ENCODE data around the gene RRP12. TPM values are rescaled to one million over a fixed set of nuclear protein-coding genes. Genes with fewer than 3 reads are reported as not detected.

RRP12 gene
- total and polyA plus RNA-seq, 9 of the 15 experiments (the other 6 are each of a cell fraction or from before 2014, with no cell fraction given), result 4.6 to 68.2 (median 21.8) TPM

DNA sequence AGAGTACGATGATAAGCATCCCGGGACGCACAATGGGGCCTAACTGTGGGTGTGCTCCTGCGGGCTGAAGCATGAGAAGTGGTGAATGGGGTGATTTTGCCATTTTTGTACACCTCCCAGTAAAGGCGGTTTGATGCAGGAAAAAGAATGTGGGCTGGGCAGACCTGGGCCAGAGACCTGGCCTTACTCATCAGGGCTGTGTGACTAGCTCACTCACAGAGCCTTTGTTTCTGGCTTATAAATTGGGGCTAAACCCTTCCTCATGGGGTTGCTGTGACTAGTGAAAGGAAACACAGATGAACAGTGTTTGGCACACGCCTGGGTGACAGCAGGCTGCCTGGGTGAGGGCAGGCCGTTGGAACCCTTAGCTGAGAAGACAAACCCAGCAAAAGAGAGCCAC, 18.0 kb downstream of the RRP12 start:
- Histone ChIP-seq H3K4me3 (no peak overlapping the region), H3K4me1 (replicated peaks in 1 of 2; ENCODE audit: control insufficient read depth in 2 of 2, insufficient read depth in 2 of 2, low read length in 2 of 2) (peaks cover 0 to 6% of the 10 kb centered on the region in 2 experiments; a peak in 3 of 5 replicates), H3K27me3 (ENCODE audit: control insufficient read depth in 2 of 2, insufficient read depth in 2 of 2, low read length in 2 of 2) (no peaks in the 10 kb centered on the region), H3K4me2 (ENCODE audit: insufficient read depth, low read length) (no peak overlapping the region), H3K9me3 (replicated peaks; ENCODE audit: control insufficient read depth, insufficient read depth, low read depth, low read length) (no peaks in the 10 kb centered on the region), H3K27ac (ENCODE audit: extremely low read depth, low read depth, low read length) (no peak overlapping the region), H4K20me1 (replicated peaks; ENCODE audit: control insufficient read depth, insufficient read depth, low read length) (no peaks in the 10 kb centered on the region), H3K79me2 (ENCODE audit: control insufficient read depth, insufficient read depth, low read length) (no peaks in the 10 kb centered on the region), H3K36me3 (ENCODE audit: control insufficient read depth, insufficient read depth, low read length) (peaks cover 83% of the 10 kb centered on the region), H2AFZ (ENCODE audit: low read depth, low read length) (no peak overlapping the region), H3K9ac (ENCODE audit: insufficient read depth in 1 of 2, low read depth in 2 of 2, low read length in 2 of 2) (no peak overlapping the region), H3K9me1 (ENCODE audit: control insufficient read depth, insufficient read depth, low read length) (no peaks in the 10 kb centered on the region)
- no peak for DNase-seq (ENCODE audit: extremely low read depth in 1 of 4, low spot score in 3 of 4)
- intact Hi-C loops (cut with micrococcal nuclease) (no loop called here), in situ Hi-C loops (cut with MboI) (no loop called here)
- no TSS peak for BruUV-seq (replicated peaks)
- no peak for TF ChIP-seq MAFG (tag; conservative IDR thresholded peaks at IDR 0.05)
- no peak for TF ChIP-seq ZC3H4 (CRISPR knock-in tag; IDR thresholded peaks at IDR 0.05; ENCODE audit: borderline replicate concordance)
- TF ChIP-seq CREB1 (IDR thresholded peaks at IDR 0.05), result no peak
- TF ChIP-seq CREB1 (CRISPR knock-in tag; IDR thresholded peaks at IDR 0.05), result no peak
- TF ChIP-seq FOSL1 (tag; conservative IDR thresholded peaks at IDR 0.05), result no peak
- TF ChIP-seq KLF13 (tag; IDR thresholded peaks at IDR 0.05; ENCODE audit: borderline replicate concordance, low read depth), result no peak
- TF ChIP-seq, protein P1, sequence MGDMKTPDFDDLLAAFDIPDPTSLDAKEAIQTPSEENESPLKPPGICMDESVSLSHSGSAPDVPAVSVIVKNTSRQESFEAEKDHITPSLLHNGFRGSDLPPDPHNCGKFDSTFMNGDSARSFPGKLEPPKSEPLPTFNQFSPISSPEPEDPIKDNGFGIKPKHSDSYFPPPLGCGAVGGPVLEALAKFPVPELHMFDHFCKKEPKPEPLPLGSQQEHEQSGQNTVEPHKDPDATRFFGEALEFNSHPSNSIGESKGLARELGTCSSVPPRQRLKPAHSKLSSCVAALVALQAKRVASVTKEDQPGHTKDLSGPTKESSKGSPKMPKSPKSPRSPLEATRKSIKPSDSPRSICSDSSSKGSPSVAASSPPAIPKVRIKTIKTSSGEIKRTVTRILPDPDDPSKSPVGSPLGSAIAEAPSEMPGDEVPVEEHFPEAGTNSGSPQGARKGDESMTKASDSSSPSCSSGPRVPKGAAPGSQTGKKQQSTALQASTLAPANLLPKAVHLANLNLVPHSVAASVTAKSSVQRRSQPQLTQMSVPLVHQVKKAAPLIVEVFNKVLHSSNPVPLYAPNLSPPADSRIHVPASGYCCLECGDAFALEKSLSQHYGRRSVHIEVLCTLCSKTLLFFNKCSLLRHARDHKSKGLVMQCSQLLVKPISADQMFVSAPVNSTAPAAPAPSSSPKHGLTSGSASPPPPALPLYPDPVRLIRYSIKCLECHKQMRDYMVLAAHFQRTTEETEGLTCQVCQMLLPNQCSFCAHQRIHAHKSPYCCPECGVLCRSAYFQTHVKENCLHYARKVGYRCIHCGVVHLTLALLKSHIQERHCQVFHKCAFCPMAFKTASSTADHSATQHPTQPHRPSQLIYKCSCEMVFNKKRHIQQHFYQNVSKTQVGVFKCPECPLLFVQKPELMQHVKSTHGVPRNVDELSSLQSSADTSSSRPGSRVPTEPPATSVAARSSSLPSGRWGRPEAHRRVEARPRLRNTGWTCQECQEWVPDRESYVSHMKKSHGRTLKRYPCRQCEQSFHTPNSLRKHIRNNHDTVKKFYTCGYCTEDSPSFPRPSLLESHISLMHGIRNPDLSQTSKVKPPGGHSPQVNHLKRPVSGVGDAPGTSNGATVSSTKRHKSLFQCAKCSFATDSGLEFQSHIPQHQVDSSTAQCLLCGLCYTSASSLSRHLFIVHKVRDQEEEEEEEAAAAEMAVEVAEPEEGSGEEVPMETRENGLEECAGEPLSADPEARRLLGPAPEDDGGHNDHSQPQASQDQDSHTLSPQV (IDR thresholded peaks at IDR 0.05), result no peak
- TF ChIP-seq NR2C1 (IDR thresholded peaks at IDR 0.05), result no peak
- no peak for TF ChIP-seq NR2C1 (tag; IDR thresholded peaks at IDR 0.05)
- no peak for TF ChIP-seq BRCA1 (IDR thresholded peaks at IDR 0.05)
- no peak for TF ChIP-seq BRCA1 (CRISPR knock-in tag; IDR thresholded peaks at IDR 0.05)
- CTCF ChIA-PET (ENCODE audit: low intra/inter-chr PET ratio), result no interaction called here
- ATAC-seq, result no peak
- 87% methylated on average over 7 of the region's 7 CpGs for WGBS (ENCODE audit: insufficient coverage, low coverage, missing lambda C conversion rate)
- FAIRE-seq, result no peak
- POLR2A ChIA-PET, result no interaction called here

Measured in K562 (cell line).